PC-3 (cell line): Measurements from ENCODE around the gene PDIK1L. TPM values are rescaled to one million over a fixed set of nuclear protein-coding genes. Genes with fewer than 3 reads are reported as not detected.
A peak's percentile ranks its signal among the peaks of the same experiment; 100 is the strongest.

Experiments
- ATAC-seq: fragments of 200-7000 bp; cut with Tn5 transposase; 2 replicates; pipeline ENCODE4 v1.9.1; 2020; ENCODE audit warnings: mild to moderate bottlenecking, moderate library complexity
- BruUV-seq: library from RNA; stranded (reverse); fragments of 400-500 nt; replicated peaks from 2 replicates; lab custom pipeline; 2021; lab: Mats Ljungman, UMichigan
- CTCF ChIA-PET: fragments of 300-600 bp; sonication (Branson Sonifier 250); formaldehyde crosslinking; loops from one replicate; lab custom pipeline; 2022; ENCODE audit warnings: antibody characterized with exemption; lab: Charles Lee
- POLR2A ChIA-PET: fragments of 300-600 bp; sonication (Branson Sonifier 250); formaldehyde crosslinking; loops from one replicate; lab custom pipeline; 2022; ENCODE audit warnings: antibody characterized with exemption; ENCODE audit not compliant: unreplicated experiment; lab: Charles Lee
- DNase-seq: peaks from one replicate; pipeline ENCODE4 v3.0.0-alpha.2; 2015
- H2AFZ ChIP-seq: fragments of 300-600 bp; sonication (generic); 2 replicates; pipeline ENCODE4 v1.6.0; 2016; ENCODE audit warnings: antibody characterized with exemption, low read length
- H3F3A ChIP-seq: fragments of 300-600 bp; sonication (generic); one replicate; pipeline ENCODE4 v1.6.0; 2017; ENCODE audit warnings: antibody characterized with exemption, low read length, control low read depth, mild to moderate bottlenecking; ENCODE audit not compliant: unreplicated experiment
- H3K27ac ChIP-seq: fragments of 300-600 bp; sonication (generic); 2 replicates; pipeline ENCODE4 v1.5.1; 2016; ENCODE audit warnings: mild to moderate bottlenecking, low read length
- H3K27me3 ChIP-seq: fragments of 300-600 bp; sonication (generic); 2 replicates; pipeline ENCODE4 v1.6.1; 2016; ENCODE audit warnings: low read length, mixed read lengths
- H3K36me3 ChIP-seq: fragments of 300-600 bp; sonication (generic); 2 replicates; pipeline ENCODE4 v1.6.1; 2016; ENCODE audit warnings: low read depth, mixed run types, low read length, mixed read lengths
- H3K4me1 ChIP-seq: fragments of 300-600 bp; sonication (generic); 2 replicates; pipeline ENCODE4 v1.5.1; 2016; ENCODE audit warnings: low read length; ENCODE audit not compliant: insufficient read depth
- H3K4me2 ChIP-seq: fragments of 300-600 bp; sonication (generic); 2 replicates; pipeline ENCODE4 v1.6.0; 2016; ENCODE audit warnings: low read length
- H3K4me3 ChIP-seq: fragments of 300-600 bp; sonication (generic); 2 replicates; pipeline ENCODE4 v1.5.1; 2016; ENCODE audit warnings: mild to moderate bottlenecking, low read length, mixed read lengths
- H3K79me2 ChIP-seq: fragments of 300-600 bp; sonication (generic); 2 replicates; pipeline ENCODE4 v1.6.1; 2017; ENCODE audit warnings: low read length, mixed read lengths
- H3K9ac ChIP-seq: fragments of 300-600 bp; sonication (generic); 2 replicates; pipeline ENCODE4 v1.6.0; 2016; ENCODE audit warnings: mild to moderate bottlenecking, low read length
- H3K9me2 ChIP-seq: fragments of 300-600 bp; sonication (generic); replicated peaks from 2 replicates; pipeline ENCODE4 v1.6.1; 2016; ENCODE audit warnings: mixed run types, low read length, mixed read lengths
- H3K9me3 ChIP-seq: fragments of 300-600 bp; sonication (generic); 2 replicates; pipeline ENCODE4 v1.6.1; 2016; ENCODE audit warnings: low read length, mixed read lengths
- H4K20me1 ChIP-seq: fragments of 300-600 bp; sonication (generic); 2 replicates; pipeline ENCODE4 v1.6.1; 2016; ENCODE audit warnings: low read length, mixed read lengths
- CTCF ChIP-seq: fragments of 300-600 bp; sonication (generic); conservative IDR thresholded peaks from 2 replicates; pipeline ENCODE4 v1.5.1; 2017; ENCODE audit warnings: antibody characterized with exemption, low read depth, mild to moderate bottlenecking, low read length
- EZH2 ChIP-seq: fragments of 300-600 bp; sonication (generic); IDR thresholded peaks from one replicate; pipeline ENCODE4 v1.6.1; 2017; ENCODE audit warnings: antibody characterized with exemption, mild to moderate bottlenecking, low read length; ENCODE audit not compliant: unreplicated experiment
- EZH2phosphoT487 ChIP-seq: fragments of 300-600 bp; sonication (generic); IDR thresholded peaks from 2 replicates; pipeline ENCODE4 v1.6.1; 2018; ENCODE audit warnings: mild to moderate bottlenecking, antibody characterized with exemption, low read length, borderline replicate concordance
- intact Hi-C: fragments of 100-400 bp; cut with micrococcal nuclease; formaldehyde crosslinking; loops from 2 replicates; pipeline ENCODE4 v1.9.0; 2023
- total RNA-seq: library from RNA; depleted of rRNA; stranded (reverse); fragments of >200 nt; gene quantifications from 2 replicates; pipeline ENCODE4 v1.2.3, GENCODE V29; 2014

PDIK1L gene
- total RNA-seq, 1 experiment from 2014 or later: 5.2 TPM

- Histone ChIP-seq H3K27me3 (no peaks in the 10 kb centered on the region), H3K9ac (0 out of 2 replicates have a peak overlapping the region, but pooled peaks have one; percentile 28), H3K9me3 (no peaks in the 10 kb centered on the region), H3K27ac (peak overlapping the region; percentile 94), H3K36me3 (no peaks in the 10 kb centered on the region), H2AFZ (no peak overlapping the region), H3K4me3 (no peak overlapping the region), H3F3A (peaks cover 17% of the 10 kb centered on the region), H3K9me2 (no peaks in the 10 kb centered on the region), H3K4me1 (peaks cover 69% of the 10 kb centered on the region), H3K79me2 (peaks cover 35% of the 10 kb centered on the region), H3K4me2 (peak overlapping the region; percentile 76), H4K20me1 (no peaks in the 10 kb centered on the region)
- no TSS peak for BruUV-seq
- POLR2A ChIA-PET: no interaction called here
- DNase-seq (no peak), ATAC-seq (no peak)
- no peak for TF ChIP-seq EZH2phosphoT487
- TF ChIP-seq EZH2: no peak
- no peak for TF ChIP-seq CTCF
- intact Hi-C loops: no loop called here
- CTCF ChIA-PET: interaction anchor here (1.0 to 1.6 kb wide), 2 partner anchors 20 to 109 kb away, joined by 5 to 24 read pairs; partner anchors contain the start of gene CEP85
Measured at GRCh38 chr1:26124418-26125331, 13.1 kb downstream of the PDIK1L start.

- H3K9me3 ChIP-seq: no peaks in the 10 kb centered on the region
- H3K4me3 ChIP-seq: no peak overlapping the region
- ChIA-PET CTCF (interaction anchor here (1.5 kb wide), 1 partner anchor 20 kb away, joined by 5 read pairs; no protein-coding TSS in a partner anchor), POLR2A (interaction anchor here (0.7 kb wide), 1 partner anchor 250 kb away, joined by 3 read pairs; no protein-coding TSS in a partner anchor)
- H3K4me1 ChIP-seq: peaks cover 69% of the 10 kb centered on the region
- ATAC-seq (no peak), DNase-seq (no peak)
- TF ChIP-seq CTCF (no peak), EZH2phosphoT487 (no peak), EZH2 (no peak)
- no peaks in the 10 kb centered on the region for H4K20me1 ChIP-seq
- no peaks in the 10 kb centered on the region for H3K36me3 ChIP-seq
- H3K9ac ChIP-seq: peak overlapping the region; percentile 53
- no peak overlapping the region for H2AFZ ChIP-seq
- no TSS peak for BruUV-seq
- H3F3A ChIP-seq: peaks cover 17% of the 10 kb centered on the region
- H3K79me2 ChIP-seq: peaks cover 29% of the 10 kb centered on the region
- H3K9me2 ChIP-seq: no peaks in the 10 kb centered on the region
- peak overlapping the region; percentile 76 for H3K4me2 ChIP-seq
- intact Hi-C loops: no loop called here
- peak overlapping the region; percentile 94 for H3K27ac ChIP-seq
- no peaks in the 10 kb centered on the region for H3K27me3 ChIP-seq
Measured at GRCh38 chr1:26125382-26125781, 13.8 kb downstream of the PDIK1L start.
